Activated CD4-positive, CD25-positive, alpha-beta regulatory T cell (primary cell): Measurements from ENCODE around the gene CIB1.

Source experiments
- DNase-seq, 4 experiments: peaks; one replicate each; lab custom pipeline; 2025; lab: John Stamatoyannopoulos, UW

Gene CIB1

GRCh38 chr15:90240856-90241255 lies 7.1 kb upstream of the CIB1 start:
- no peak for DNase-seq

- no peak for DNase-seq
Measured at GRCh38 chr15:90239371-90239770, 5.6 kb upstream of the CIB1 start.

- peak in 2 of 4 experiments; percentile 93 to 95 for DNase-seq
Measured at GRCh38 chr15:90234096-90234988, 601 bp upstream of the CIB1 start, which contains the start of gene GDPGP1. GDPGP1 (plus strand) TSS chr15:90234209; CDS start chr15:90240909, 6,700 bp downstream.

- no peak for DNase-seq
Measured at GRCh38 chr15:90232941-90233386, 777 bp downstream of the CIB1 start.

GRCh38 chr15:90232196-90232595 lies 1.5 kb downstream of the CIB1 start:
- DNase-seq, result no peak

GRCh38 chr15:90231028-90232017 lies 2.4 kb downstream of the CIB1 start:
- peak; percentile 22 to 68 (median 47) for DNase-seq

- DNase-seq, result no peak
Measured at GRCh38 chr15:90230610-90231009, 3.1 kb downstream of the CIB1 start.

- DNase-seq, result no peak
Measured at GRCh38 chr15:90230071-90230494, 3.7 kb downstream of the CIB1 start.

GRCh38 chr15:90228960-90229359 lies 4.8 kb downstream of the CIB1 start:
- DNase-seq, result no peak

- DNase-seq, result no peak
Measured at GRCh38 chr15:90227816-90228772, 5.6 kb downstream of the CIB1 start.

- no peak for DNase-seq
Measured at GRCh38 chr15:90227336-90227735, 6.4 kb downstream of the CIB1 start.

- DNase-seq, result no peak
Measured at GRCh38 chr15:90225504-90226234, 8.1 kb downstream of the CIB1 start.

GRCh38 chr15:90225047-90225446 lies 8.7 kb downstream of the CIB1 start:
- DNase-seq, result no peak

GRCh38 chr15:90223441-90224165 lies 10.1 kb downstream of the CIB1 start:
- no peak for DNase-seq

- DNase-seq, result no peak
Measured at GRCh38 chr15:90222547-90222946, 11.2 kb downstream of the CIB1 start.

- DNase-seq, result no peak
Measured at GRCh38 chr15:90221246-90221900, 12.4 kb downstream of the CIB1 start.

- DNase-seq, result peak; percentile 16 to 45 (median 35)
Measured at GRCh38 chr15:90219421-90220141, 14.2 kb downstream of the CIB1 start.

GRCh38 chr15:90217671-90218394 lies 15.9 kb downstream of the CIB1 start:
- no peak for DNase-seq
